HG02763 (cell line): ENCODE results near the gene AP3D1.

Experiments
- ATAC-seq: cut with Tn5 transposase; IDR thresholded peaks from one replicate; pipeline ENCODE4 v1.9.1; 2021; ENCODE audit warnings: mild to moderate bottlenecking, moderate library complexity; ENCODE audit not compliant: unreplicated experiment

The AP3D1 gene

DNA sequence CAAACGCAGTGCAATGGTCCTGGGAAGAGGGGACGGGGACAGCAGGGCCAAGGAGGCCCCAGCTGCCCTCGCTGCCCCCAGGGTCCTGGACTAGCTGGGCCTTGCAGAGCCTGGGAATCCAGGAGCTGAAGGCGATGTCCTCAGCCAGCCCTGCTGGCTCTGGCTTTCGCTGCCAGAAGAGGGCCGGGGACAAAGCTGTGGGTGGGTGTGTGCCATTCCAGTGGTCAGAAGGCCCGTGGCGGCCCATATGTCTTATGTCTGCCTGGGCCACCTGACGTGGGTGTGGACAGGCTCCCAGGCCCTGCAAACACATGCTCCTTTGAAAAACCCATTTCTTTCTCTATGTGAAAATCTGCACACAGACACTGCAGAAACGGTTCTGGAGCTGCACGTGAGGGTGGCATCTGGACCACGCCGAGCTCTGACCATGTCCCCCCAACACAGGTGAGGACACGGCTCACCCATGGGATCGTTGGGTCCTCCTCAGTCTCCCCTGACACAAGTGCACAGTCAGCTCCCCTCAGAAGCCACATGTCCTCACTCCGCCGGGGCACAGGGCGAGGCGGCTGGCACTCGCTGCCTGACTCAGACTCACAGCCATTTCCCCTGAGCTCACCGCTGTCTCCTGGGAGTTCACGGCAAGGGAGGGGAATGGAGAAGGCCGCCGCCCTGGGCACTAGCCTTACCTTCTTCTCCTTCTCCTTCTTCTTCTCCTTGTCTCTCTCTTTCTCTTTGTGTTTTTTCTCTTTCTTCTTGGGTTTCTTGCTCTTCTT is 37.7 kb downstream of the AP3D1 start:
- ATAC-seq = no peak

DNA sequence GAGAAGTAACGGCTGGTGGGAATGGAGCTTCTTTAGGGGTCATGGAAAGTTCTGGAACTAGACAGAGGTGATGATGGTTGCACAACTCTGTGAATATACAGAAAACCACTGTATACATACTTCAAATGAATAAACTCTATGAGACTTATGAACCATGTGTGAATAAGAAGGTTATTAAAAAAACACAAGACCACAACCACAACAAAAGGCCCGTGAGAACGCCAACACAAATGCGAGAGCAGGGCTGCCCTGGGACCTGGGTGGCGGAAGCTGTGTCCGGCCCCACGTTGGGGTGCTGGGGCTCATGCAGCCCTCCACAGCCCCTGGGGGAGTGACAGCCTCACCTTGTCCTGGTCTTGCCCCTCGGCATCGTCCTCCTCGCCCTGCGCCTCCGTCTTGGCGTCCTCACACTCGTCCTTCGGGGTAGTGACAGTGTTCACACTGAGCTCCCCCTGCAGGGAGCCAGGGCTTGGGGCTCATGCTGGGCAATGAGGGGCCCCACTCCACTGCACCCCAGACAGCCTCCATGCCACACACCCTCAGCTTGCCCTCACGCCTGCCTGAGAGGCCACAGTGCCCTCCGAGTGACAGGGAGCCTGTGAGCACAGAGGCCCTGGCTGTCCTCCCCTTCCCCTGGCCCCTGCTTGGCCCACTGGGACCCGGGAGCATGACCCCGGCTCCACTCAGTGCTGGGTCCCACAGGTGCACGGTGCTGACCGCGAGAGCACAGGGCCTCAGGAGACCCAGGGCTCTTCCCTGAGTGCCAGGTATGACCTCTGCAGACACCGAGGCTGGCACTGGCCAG is 38.6 kb downstream of the AP3D1 start:
- ATAC-seq = no peak

DNA sequence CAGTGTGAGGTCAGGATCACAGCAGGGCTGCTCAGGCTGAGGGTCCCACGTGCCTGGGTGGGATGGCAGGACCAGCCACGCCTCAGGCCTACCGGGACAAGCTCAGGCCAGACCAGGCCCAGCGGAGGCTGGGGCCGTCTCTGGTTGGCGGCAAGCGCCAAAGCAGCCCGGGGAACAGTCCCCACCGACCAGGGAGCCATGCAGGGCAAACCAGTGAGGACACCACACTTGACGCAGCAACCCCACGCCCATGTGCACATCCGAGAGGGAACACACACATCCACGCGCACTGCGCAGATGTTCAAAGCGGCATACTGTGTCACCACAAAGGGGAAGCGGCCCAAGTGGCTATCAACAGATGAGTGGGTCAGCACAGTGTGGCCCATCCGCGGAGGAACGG is 39.5 kb downstream of the AP3D1 start:
- no peak for ATAC-seq

DNA sequence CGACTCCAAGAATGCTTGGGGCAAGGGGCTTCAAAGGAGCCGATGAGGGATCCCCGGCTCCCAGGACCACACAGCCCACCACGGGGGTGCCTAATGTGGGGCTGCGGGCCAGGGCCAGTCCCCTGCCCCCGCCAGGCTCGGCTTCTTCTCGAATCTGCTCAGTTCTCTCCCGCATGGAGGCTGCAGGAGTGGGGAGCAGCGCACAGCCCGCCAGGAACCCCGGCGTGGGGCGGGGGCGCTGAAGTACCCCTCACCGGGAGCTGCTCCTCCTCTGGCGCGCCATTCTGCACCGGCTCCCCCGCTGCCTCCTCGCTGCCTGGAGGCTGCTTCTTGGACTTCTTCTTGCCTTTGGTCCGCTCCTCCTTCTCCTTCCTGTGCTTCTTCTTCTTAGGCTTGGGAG is 39.9 kb downstream of the AP3D1 start:
- ATAC-seq = no peak

DNA sequence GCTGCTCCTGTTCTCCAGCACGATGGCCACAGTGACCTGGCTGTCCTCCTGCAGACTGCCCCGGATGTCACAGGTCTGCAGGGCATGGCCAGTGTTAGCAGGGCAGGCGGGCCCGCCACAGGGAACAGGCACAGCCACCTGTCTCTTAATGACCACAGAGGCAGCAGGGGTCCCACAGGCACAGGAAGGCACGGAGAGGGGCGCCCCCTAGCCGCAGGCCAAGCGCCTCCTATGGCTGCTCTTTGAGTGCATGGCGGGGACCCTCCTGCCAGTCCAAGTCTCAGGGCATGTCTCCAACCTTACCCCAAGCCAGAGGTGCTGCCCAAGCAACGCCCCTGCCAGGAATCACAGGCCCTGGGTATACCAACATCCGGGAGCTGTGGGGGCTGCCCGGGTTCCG is 40.5 kb downstream of the AP3D1 start:
- no peak for ATAC-seq

DNA sequence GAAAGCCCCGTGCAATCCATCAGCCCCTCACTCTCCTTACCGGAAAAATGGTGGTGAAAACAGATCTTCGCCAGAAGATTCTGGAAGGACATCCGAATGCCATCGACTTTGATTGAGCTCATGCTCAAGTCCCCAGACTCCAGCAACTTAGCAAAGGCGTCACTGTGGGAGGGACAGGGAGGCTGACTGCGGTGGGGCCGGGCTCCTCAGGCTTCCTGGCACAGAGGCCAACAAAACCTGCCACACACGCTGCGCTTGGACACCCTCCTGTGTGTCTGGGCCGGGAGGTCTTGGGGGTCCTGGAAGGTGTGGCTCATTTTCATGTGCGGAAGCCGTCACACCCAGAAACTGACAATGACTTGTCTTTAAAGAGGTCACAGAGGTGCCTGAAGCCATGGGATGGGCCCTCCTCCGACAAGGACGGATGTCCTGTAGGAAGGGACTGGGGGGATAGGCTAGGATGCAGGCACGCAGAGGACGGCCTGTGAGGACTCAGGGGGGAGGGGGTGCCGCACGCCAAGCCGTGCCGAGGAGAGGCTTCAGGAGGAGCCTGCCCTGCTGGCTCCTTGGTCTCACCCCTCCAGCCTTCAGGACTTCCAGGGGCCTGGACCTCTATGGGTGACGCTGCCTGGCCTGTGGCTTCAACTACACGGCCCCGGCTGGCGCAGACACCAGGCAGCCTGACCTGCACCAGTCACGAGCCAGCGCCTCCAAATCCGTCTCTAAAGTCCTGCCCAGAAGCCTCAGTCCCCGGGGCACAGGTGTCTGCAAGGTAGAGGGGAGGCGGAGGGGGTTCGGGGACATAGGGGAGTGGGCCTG is 42.1 kb downstream of the AP3D1 start:
- ATAC-seq = no peak

DNA sequence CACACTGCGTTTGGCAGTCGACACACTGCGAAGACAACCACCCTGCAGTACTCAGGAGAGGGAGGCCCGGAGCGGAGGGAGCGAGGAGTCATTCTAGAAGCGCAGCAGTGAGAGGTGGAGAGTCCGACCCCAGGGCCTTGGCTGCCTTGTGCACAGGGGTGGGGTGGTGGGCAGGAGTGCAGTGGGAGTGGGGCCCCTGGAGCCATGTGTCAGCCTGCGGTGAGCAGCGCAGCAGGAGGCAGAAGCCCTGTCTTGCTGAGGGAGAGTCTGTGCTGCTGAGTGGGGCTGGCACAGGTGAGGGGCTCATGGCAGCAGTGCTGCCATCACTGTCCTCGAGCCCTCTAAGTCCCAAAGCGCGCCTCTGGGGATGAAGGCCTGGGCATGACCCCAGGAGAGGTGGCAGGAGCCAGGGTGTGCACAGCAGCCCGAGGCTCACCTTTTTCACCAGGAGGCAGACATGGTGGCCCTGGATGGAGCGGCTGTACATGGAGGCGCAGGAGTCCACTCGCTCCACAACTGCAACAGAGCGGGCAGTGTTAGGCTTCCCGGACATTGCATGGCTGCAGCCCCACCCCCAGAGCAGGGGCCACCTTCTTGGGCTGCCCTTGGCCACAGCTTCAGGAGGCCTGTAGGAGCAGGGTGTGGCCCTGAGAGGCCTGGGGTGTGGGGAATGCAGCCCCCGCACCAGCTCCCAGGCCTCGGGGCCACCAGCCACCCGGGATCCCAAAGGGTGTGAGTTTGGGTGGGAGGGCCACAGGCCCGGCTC is 42.9 kb downstream of the AP3D1 start:
- no peak for ATAC-seq

DNA sequence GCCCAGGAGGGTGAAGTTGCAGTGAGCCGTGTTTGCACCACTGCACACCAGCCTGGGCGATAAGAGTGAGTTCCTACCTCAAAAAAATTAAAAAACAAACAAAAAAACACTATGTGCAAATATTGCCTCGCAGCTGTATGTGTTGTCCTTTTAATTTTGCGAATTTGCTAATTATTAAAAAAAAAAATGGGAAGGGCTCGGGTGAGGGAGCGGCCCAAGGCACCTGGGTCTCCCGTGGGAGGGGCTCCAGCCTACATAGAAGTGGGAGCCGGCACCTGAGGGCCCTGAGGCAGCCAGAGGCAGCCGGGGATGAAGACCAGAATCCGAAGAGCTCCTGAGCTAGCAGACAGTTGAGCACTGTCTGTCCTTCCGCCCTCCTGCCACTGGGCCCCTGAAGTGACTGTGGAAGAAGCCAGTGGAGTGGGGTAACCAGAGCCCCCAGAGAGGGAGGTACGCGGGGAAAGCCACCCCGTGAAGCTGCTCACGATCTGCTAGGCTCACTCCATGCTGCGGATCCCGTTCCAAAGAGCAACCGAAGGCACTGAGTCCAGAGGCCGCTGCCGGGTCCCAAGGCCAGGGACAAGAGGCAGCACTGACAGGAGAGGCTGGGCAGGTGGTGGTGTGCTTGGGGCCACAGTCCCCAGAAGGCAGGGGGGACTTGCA is 48.2 kb downstream of the AP3D1 start:
- ATAC-seq = no peak

DNA sequence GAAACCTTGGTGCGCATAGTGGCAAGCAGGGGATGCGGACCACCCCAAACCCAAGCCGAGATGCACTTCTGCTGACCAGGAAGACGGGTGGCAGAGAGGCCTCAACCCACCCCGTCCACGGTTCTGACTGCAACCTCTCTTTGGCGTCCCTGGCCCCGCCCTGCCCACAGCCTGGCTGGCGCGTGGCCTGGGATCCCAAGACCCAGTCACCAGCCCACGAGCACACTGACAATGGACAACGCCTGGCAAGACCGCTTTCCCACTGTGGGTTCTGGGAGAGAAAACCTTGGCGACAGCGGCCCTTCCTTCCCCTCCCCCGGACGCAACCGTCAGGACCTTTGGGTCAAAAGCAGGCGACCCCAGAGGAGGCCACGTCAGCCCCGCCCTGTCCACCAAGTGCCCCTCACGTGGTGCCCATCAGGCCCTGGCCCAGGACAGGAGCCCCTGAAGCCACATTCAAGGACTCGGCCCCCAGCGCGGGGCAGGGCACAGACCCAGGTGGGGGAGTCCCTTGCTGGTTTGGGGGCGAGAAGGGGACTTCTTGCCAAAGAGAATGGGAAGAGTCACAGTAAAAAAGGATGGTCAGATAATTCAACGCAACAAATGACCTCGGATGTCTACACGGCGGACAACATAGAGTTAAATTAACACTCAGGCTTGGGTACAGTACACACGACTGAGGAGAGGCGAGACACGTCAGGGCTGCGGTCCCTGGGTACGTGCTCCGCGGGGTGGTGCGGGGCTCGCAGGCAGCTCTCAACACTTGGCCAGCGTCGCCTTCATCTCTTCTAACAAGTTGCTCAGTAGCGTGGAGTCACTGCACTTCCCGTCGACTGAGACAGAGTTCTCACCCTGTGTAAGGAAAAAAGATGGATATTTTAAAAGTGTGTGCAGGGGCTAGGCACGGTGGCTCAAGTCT is 49.7 kb downstream of the AP3D1 start:
- ATAC-seq = no peak

DNA sequence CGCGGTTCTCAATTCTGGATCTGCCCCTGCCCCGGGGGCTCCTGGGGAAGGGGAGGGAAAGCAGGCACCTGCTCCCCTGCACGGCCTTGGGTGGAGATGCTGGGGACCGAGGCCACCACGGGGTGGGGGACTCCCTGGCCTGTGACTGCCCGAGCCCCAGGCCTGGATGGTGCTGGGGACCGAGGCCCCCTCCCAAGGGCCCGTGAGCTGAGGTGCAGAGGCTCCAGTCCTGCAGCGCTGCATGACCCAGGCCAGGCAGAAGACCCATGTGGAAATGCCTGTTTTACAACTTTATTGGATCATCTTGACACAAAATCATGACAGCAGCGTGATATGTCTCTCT is 50.7 kb downstream of the AP3D1 start:
- no peak for ATAC-seq

DNA sequence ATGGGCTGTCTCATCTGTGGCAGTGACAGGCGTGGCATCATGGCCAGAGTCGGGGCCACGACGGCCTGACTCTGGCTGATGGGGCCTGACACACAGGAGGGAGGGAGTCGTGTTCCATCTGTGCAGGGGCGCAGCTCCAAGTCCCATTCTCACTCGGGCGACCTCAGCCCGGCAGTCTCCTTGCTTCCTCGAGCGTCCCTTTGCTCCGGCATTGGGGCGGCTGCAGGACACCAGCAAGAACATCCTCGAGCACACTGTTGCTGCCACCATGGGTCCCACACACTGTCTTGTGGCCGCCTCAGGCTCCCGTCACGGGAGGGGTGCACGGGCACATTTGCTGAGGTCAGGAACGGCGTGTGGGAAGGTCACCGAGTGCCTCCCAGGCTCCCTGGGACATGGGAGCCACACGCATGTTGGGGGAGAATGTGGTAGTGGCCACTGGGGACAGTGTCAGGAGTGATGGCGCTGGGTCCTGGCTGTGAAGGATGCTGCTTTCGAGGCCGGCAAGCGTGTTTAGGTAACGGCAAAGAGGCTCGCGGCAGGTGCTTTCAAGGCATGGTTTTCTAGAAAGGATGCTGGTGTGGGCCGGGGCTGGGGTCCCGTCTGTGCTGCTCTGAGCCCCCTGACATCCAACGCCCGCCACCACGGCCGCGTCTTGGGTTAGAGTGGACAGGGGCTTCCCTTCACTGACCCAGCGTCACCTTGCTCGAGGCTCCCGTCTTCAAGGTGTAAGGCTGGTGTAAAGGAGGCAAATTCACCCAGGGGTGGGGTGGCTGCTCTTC is 51.2 kb downstream of the AP3D1 start:
- no peak for ATAC-seq

DNA sequence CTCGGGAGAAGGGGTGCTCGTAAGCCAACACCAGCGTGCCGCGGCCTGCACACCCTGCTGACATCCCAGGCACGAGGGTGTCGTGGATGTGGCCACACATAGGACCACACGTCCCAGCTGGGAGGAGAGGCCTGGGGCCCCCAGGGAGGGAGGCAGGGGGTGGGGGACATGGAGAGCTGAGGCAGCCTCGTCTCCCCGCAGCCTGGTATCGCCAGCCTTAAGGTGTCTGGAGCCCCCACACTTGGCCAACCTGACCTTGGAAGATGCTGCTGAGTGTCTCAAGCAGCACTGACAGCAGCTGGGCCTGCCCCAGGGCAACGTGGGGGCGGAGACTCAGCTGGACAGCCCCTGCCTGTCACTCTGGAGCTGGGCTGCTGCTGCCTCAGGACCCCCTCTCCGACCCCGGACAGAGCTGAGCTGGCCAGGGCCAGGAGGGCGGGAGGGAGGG is 52.3 kb downstream of the AP3D1 start:
- no peak for ATAC-seq

DNA sequence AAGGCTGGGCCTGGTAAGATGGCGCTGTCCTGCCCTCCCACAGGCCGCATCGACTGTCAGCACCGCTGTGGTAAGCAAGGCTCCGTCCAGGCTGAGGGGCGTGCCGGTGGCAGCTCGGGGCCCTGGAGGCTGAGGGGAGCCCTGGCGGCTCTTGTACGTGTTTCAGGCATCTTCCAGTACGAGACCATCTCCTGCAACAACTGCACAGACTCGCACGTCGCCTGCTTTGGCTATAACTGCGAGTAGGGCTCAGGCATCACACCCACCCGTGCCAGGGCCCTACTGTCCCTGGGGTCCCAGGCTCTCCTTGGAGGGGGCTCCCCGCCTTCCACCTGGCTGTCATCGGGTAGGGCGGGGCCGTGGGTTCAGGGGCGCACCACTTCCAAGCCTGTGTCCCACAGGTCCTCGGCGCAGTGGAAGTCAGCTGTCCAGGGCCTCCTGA is 53.5 kb downstream of the AP3D1 start:
- no peak for ATAC-seq

DNA sequence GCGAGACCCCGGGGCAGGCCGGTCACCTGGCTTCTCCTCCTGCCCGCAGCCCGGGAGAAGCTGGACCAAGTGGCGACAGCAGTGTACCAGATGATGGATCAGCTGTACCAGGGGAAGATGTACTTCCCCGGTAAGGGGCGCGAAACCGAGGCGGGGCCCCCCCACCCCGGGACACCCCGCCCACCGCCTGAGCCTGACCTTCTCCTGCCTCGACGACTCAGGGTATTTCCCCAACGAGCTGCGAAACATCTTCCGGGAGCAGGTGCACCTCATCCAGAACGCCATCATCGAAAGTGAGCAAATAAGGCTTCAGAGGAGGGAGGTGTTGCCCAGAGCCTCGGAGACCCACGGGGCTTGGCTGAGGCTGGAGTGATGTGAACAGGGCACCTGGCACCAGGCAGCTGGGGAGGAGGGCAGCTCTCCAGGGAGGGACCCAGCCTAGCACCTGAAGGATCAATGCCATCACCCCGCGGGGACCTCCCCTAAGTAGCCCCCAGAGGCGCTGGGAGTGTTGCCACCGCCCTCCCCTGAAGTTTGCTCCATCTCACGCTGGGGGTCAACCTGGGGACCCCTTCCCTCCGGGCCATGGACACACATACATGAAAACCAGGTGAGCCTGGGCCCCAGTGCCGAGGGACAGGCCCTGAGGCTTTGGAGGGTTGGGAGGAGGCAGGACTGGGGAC is 54.0 kb downstream of the AP3D1 start:
- ATAC-seq = peak; percentile 0

DNA sequence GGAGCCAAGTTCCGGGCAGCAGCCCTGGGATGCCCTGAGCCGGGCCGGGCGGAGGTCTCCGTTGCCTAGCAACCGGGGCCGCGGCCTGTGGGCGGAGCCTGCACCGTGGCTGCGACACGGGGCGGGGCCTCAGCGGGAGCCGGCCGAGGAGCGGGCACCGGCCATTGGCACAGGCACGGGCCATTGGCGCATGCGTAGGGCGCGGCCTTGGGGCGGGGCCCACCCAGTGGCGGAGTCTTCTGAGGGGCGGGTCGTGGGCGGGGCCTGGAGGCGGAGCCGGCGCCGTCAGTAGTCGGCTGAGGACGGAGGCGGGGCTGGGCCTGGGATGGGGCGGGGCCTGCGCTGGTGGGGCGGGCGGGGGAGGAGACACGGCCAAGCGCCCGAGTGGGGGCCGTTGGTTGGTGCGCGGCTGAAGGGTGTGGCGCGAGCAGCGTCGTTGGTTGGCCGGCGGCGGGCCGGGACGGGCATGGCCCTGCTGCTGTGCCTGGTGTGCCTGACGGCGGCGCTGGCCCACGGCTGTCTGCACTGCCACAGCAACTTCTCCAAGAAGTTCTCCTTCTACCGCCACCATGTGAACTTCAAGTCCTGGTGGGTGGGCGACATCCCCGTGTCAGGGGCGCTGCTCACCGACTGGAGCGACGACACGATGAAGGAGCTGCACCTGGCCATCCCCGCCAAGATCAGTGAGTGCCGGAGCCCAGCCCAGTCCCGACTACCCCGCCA is 54.7 kb downstream of the AP3D1 start, which contains the start of gene IZUMO4:
Gene IZUMO4, plus strand, starts transcription at position 436 of the 723 bp plus-strand sequence. Its CDS starts 31 bp downstream, at position 467.
- ATAC-seq = peak; percentile 63

DNA sequence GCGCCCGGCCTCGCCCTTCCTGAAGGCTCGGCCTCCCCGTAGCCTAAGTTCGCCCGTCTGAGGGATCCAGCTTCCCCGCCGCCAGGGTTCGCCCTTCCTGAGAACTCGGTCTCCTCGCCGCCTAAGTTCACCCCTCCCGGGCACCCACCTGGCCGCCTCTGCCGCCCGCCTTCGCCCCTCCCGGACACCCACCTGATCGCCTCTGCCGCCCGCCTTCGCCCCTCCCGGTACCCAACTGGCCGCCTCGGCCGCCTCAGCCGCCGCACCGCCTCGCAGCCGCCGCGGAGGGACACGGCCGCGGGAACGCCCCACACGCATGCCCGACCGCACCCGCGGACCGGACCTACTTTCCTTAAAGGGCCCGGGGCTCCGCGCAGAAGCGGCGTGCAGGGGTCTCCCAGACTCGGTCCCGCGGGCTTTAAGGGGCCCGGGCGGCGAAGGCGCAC is 55.3 kb downstream of the AP3D1 start, which contains the start of gene MOB3A:
Gene MOB3A, minus strand, starts transcription at position 293 of the 446 bp plus-strand sequence. CDS start 17,766 bp downstream, outside the sequence.
- ATAC-seq = peak; percentile 39
